GM19468 (cell line): ENCODE measurements around the gene FBXL5.

Experiments used
- ATAC-seq: cut with Tn5 transposase; IDR thresholded peaks from one replicate; pipeline ENCODE4 v1.9.1; 2021; ENCODE audit warnings: mild to moderate bottlenecking, moderate library complexity, moderate number of reproducible peaks; ENCODE audit not compliant: unreplicated experiment; ENCODE audit errors: extremely low read depth

The FBXL5 gene

GRCh38 chr4:15677507-15677988 lies 22.4 kb upstream of the FBXL5 start:
- ATAC-seq: no peak

- ATAC-seq: no peak
Observed at GRCh38 chr4:15676899-15677298, 21.7 kb upstream of the FBXL5 start.

DNA sequence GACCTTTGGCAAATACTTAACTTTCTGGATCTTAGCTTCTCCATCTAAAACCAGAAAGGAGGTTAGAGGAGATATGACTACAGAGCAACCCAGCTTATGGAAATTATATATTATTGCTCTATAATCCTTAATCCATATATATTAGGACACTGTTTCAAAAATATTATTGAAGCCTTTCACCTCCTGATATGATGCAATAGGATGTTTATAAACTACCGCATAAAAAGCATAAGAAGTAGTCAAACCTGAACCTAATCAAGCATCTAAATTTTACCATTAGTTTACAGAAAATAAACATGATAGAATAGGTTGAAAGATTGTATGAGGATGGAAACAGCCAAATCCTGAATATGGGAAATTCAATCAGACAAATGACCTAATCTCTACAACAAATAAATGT lies 20.9 kb upstream of the FBXL5 start:
- ATAC-seq: no peak

GRCh38 chr4:15675356-15675755 lies 20.2 kb upstream of the FBXL5 start:
- ATAC-seq: no peak

GRCh38 chr4:15674926-15675325 lies 19.8 kb upstream of the FBXL5 start:
- ATAC-seq: no peak

DNA sequence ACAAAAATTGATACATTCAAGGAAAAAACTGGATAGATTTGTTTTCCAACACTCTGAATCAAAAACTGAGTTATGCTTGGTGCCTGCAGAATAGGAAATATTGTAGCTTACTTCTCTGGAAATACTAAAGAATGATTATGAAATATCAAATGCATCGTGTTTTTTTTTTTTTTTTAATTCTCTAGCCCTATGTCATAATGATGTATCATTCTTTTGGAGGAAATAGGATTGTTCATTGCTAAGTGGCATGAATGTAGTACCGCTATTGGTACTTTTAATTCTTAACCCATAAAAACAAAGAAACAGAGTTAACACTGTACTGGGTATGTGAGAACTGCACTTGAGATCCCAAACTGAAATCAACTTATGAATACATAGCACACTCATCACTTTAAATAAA lies 18.9 kb upstream of the FBXL5 start:
- no peak for ATAC-seq

- no peak for ATAC-seq
Observed at GRCh38 chr4:15673337-15673736, 18.2 kb upstream of the FBXL5 start.

DNA sequence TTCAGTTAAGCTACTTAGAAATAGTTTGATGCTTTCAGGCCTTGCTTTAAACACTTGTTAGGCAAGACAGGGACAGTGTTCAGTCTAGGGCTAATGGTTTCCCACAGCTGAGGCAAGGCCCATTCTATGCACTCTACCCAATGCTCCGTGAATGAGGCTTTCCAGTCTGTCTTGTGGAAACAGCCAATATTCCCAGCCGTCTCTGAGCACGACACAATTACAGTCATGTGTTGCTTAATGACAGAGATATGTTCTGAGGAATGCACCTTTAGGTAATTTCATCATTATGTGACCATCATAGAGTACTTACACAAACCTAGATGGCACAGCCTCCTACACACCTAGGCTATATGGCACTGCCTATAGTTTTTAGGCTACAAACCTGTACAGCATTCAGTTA lies 16.9 kb upstream of the FBXL5 start:
- ATAC-seq: no peak

- ATAC-seq: no peak
Observed at GRCh38 chr4:15670576-15670975, 15.4 kb upstream of the FBXL5 start.

- ATAC-seq: no peak
Observed at GRCh38 chr4:15668566-15669435, 13.6 kb upstream of the FBXL5 start.

- ATAC-seq: no peak
Observed at GRCh38 chr4:15667006-15667405, 11.8 kb upstream of the FBXL5 start.

DNA sequence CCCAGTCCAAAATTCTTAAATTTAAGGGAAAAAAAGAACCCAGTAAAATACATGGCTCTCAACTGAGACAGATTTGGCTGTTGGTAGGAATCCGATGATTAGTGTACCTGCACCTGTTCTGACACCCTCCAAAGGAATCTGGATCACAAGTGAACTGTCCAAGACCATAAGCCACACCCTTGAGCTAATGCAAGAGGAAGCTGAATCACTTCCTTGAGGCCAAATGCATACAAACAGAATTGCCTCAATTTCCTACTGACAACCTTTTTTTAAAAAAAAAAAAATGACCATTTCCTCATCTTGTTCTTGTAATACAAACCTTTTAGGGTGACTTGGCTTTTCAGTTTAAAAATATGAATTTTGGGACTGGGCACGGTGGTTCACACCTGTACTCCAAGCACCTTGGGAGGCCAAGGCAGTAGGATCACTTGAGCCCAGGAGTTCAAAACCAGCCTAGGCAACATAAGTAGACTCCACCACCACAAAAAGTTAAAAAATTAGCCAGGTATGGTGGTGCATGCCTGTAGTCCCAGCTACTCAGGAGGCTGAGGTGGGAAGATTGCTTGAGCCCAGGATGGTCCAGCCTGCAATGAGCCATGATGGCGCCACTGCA lies 10.7 kb upstream of the FBXL5 start:
- ATAC-seq: no peak

- ATAC-seq: no peak
Observed at GRCh38 chr4:15659768-15660570, 4.8 kb upstream of the FBXL5 start.

GRCh38 chr4:15658781-15659180 lies 3.6 kb upstream of the FBXL5 start:
- no peak for ATAC-seq

GRCh38 chr4:15658136-15658770 lies 3.1 kb upstream of the FBXL5 start:
- ATAC-seq: no peak

GRCh38 chr4:15657366-15657765 lies 2.2 kb upstream of the FBXL5 start:
- no peak for ATAC-seq

GRCh38 chr4:15656038-15656470 lies 897 bp upstream of the FBXL5 start:
- no peak for ATAC-seq

DNA sequence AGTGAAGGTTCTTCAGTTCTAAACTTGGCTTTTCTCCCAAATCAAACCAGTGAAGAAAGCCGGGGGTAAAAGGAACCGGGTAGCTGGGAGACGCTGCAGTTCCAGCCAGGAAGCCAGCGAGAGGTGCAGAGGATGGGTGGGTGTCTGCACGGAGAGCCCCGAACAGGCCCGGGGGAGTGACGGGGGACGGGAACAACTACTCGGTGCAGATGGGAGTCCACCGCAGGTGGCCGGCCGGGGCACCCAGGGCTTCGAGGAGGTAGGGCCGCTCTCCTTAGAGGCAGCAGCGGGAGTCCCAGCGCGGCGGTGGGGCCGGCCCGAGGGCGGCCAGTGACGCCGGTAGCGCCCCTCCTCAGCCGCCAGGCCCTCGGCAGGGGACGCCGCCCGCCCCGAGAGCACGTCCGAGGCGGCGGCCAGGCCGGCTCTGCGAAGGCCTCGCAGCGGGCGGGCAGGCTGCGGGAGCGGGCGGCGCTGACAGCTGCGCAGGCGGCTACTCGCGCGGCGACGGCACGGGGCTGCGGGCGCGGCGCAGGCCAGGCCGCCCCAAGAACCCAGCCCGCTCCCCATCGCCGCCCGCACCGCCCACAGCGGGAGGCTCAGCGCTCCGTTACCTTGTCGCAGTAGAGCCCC lies 449 bp downstream of the FBXL5 start:
- peak; percentile 28 for ATAC-seq

DNA sequence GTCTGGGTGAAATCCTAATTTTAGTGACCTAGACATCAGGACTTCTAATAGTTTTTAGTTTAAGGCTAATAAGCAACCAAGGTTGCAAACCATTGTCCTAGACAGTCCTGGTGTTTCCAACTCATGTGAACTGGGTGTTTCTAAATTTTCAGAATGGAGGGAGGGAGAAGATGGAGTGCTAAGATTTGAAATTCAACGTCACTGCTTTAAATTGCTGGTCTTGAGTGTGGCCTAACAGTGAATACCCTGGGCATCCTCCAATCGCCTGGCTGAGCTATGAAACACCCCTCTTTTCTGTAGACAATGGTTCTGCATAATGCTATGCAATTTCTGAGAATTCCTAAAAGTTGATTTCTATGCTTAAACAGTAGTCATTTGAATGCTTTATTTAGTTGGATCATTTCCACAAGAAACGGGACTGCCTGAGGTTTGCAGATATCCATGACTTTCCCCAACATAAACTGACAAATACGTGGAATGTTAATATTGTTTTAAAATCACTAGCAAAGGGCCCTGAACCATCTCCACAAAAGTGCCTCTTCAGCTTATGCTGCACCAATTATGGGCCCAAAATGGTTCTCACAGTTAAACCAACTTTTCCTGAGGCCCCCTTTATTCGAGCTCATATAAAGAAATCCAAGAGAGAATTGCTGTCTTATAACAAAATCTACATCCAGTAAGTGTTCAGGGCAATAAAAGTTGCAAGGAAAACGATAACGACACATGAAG lies 1.1 kb downstream of the FBXL5 start:
- no peak for ATAC-seq
